Liver (tissue), 3 donors: ENCODE results near the gene KCNA1.

Source experiments
- CTCF ChIP-seq: fragments of 150-350 bp; IDR thresholded peaks from 2 replicates; pipeline ENCODE4 v1.5.1; 2017; ENCODE audit warnings: improper control_type of control experiment, low read depth, low read length; ENCODE audit not compliant: missing input control
- JUND ChIP-seq, 2 donors: IDR thresholded peaks; 2 replicates each; pipeline ENCODE4 v1.6.1; 2016; ENCODE audit warnings: antibody characterized with exemption in 2 of 2
- RAD21 ChIP-seq, 2 donors: IDR thresholded peaks; 2 replicates each; pipeline ENCODE4 v1.6.1; 2016; ENCODE audit warnings: antibody characterized with exemption in 2 of 2, mild to moderate bottlenecking in 2 of 2
- SP1 ChIP-seq: IDR thresholded peaks from 2 replicates; pipeline ENCODE4 v1.6.1; 2018; ENCODE audit warnings: antibody characterized with exemption, mild to moderate bottlenecking
- TF ChIP-seq, protein P1 (sequence below): IDR thresholded peaks from 2 replicates; pipeline ENCODE4 v1.6.1; 2016; ENCODE audit warnings: antibody characterized with exemption
- TF ChIP-seq, protein P2 (sequence below): IDR thresholded peaks from 2 replicates; pipeline ENCODE4 v1.6.1; 2016; ENCODE audit warnings: antibody characterized with exemption
- donor health status: healthy.
- donor health status: healthy.

- no peak for TF ChIP-seq SP1
- TF ChIP-seq CTCF = no peak
- no peak for TF ChIP-seq JUND (IDR thresholded peaks at IDR 0.05)
- TF ChIP-seq, protein P1, sequence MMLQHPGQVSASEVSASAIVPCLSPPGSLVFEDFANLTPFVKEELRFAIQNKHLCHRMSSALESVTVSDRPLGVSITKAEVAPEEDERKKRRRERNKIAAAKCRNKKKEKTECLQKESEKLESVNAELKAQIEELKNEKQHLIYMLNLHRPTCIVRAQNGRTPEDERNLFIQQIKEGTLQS = no peak
- TF ChIP-seq RAD21 (IDR thresholded peaks at IDR 0.05) = no peak
- TF ChIP-seq, protein P2, sequence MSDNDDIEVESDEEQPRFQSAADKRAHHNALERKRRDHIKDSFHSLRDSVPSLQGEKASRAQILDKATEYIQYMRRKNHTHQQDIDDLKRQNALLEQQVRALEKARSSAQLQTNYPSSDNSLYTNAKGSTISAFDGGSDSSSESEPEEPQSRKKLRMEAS = no peak
Measured at GRCh38 chr12:4939418-4940023, 29.8 kb downstream of the KCNA1 start.
